ENCODE measurements around the gene GNAQ.

The GNAQ gene

DNA sequence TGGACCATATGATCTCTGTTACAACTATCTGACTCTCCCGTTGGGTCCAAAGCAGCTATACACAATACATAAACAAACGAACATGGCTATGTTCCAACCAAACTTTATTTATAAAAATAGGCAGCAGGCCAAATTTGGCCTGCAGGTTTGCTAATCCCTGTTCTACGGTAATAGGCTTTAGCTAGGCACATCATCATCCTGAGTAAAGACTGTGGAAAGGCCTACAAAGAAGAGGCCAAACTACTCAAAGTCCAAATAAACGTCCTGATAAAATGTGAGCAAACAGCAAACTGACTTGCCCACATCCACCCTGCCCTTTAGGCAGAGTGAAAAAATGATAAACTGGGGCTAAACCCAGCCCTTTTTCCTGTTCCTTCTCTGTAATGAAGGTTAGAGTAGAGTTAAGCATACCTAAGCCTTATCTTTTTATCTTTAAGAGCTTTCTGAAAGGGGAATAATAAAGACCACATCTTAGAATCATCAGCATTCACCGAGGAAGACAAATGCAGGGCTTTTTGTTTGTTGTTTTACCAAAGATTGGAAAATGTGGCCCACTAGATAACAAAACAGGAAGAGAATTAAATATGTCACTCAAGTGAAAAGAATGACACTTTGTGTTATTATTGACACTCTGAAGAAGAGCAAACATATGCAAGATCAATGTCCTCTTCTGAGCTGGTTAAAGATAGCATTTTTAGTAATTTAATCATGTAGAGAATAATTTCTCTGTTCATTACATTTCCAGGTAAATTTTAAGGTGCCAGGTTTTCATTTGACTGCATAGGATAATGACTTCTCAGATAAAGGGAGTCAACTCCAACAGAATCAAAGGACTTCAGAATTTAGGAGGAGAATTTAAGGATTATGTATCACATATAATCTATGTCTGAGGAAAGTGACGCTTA, 223.5 kb downstream of the GNAQ start:
- no peak for DNase-seq

DNA sequence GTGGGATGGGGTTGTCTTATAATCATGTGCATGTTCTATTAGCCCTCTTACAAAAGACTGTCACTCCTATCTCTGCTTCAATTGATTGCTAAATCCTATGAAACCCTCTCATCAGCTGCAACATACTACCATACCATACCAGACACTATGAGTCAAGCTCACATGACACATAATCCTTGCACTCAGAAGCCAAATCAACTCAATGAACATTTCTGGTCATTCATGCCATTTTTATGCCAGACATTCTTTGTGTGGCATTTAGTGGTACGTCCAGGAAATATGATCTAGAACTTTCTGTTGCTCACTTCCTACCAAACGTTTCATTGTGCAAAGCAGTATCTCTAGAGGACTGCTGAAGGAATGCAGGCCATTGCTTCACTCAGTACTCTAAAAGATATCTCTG, 224.3 kb downstream of the GNAQ start:
- peak; percentile 71 to 92 for DNase-seq

DNA sequence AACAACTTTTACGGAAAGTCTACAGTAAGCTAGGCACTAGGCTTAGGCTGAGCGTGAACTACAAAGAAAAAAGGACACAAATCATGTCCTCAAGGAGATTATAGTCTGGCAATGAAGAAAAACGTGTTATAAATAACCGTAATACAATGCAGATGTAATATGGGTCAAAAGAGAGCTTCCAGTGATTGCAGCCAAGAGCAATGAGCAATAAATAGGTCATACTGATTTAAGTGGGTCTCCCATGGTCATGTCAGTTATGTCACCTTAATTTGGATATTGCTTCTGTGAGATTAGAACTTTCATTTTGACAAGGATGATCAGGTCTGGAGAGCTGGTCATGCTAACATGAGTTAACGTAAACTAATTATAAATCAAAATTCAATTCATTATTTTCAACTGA, 224.9 kb downstream of the GNAQ start:
- no peak for DNase-seq

DNA sequence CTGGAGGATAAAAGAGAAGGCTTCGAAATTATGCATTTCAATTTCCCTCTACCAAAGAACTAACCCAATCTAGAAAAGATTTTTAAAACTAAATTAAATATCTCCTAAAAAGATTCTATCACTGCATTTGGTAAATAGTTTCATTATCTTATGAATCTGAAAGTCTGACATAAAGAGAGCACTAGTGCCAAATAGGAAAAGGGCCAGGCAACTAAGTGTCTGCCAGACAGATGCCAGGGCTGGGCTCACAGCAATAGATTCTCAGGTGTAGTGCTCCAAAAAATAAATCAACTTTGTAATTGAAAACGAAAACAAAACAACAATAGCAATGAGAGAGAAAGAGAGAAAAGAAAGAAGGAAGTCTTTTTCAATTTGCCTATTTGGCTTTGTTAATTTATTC, 225.8 kb downstream of the GNAQ start:
- DNase-seq, result no peak

DNA sequence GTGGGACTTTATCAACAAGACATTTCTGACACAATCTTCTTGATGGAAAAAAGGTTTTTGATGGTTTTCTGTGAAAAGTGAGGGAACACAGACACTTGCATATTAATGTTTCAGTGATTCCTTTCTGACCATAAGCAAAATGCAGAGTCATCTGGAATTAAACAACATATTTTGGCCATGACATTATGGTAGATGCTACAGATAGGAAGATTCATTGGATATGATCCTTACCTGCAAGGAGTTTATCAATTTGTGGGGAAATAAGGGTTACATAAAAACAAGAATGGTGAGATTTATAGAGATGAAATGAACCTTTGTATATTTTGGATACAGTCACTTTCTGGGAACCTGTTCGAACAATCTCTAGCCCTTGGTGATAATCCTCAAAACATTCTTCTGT, 228.2 kb downstream of the GNAQ start:
- no peak for DNase-seq

DNA sequence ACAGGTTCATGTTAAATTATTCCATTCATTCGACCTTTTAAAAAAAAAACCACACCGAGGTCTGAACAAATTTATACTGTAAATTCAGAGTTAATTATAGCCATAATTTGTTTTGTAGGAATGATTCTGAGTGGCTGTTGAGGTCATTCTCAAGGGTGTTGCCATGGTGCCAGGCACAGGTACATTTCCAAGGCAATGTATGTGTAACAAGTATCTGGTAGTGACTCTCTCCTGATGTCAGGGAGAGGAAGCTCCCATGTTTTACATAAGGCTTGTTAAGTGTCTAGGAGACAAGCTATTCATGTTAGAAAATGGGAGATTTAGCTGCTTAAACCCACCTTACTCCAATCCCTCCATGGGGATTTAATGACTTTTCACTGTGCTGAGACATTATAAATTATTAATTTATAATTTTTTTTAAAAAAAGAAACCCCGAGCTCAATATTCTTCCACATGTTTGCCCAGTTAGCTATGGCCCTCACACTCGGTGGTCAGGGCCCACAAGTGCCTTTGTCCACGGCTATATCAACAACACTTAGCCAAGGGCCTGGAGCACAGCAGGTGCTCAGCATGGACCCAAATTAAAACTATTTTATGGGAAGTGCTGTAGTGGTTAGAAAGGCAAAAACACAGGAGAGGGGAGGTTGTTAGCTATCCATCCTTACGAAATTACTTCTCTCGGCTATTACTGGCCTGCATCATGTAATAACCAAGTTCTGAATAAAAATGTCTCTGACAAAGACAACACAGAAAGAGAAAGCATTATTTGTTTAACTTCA, 228.9 kb downstream of the GNAQ start:
- no peak for DNase-seq

DNA sequence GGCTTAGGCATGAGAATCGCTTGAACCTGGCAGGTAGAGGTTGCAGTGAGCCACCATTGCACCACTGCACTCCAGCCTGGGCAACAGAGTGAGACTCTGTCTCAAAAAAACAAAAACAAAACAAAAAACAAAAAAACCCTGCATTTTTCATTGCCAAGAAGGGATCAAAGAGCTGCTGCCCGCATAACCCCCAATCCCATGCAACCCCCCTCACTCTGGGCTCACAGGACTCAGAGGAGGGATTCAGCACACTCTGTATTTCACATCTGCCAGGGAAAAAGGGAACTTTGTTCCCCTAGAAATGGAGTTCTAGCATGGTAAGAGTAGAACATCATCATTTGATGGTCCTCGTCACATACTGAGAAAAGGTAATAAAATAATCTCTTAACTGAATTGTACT, 229.5 kb downstream of the GNAQ start:
- DNase-seq, result no peak

DNA sequence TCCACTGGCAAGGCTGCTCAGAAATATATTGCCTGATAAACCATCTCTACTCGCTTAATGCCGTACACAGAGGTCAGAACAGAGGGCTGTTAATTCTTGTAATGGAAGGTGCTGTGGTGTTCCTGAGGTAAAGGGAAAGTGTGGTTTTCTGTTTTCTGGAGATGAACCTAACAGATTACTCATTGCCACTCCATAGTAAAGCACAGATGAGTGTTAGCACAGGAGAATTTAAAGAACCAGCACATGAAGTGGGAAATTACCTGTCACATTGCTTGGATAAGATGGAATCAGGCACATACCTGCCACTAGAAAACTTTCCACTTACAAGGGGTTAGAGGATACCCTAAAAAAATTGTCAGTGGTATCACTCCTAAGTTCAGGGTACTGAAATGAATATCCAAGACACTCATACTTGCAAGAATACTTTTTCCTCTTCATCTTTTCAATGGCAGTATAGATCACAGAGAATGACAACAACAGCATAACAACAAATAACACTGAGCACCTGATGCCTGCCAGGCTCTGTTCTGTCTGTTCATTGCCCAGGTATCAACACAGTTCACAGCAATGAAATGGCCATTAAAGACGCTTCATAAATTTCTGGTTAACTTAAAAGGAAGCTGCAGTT, 230.6 kb downstream of the GNAQ start:
- no peak for DNase-seq

DNA sequence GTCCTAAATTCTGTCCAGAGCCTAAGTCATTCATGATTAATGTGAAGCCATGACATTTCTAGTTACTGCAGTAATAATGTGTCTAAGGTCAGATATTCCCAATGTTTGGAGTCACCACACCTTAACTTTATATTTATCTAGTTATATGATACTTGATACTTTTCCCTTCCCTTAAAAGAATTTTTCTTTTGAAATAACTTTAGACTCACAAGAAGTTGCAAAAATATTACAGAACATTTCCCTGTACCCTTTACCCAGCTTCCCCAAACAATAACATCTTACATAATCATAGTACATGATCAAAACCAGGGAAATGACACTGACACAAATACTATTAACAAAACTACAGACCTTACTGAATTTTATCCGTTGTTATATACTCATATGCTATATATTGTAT, 233.5 kb downstream of the GNAQ start:
- peak; percentile 54 to 55 for DNase-seq

DNA sequence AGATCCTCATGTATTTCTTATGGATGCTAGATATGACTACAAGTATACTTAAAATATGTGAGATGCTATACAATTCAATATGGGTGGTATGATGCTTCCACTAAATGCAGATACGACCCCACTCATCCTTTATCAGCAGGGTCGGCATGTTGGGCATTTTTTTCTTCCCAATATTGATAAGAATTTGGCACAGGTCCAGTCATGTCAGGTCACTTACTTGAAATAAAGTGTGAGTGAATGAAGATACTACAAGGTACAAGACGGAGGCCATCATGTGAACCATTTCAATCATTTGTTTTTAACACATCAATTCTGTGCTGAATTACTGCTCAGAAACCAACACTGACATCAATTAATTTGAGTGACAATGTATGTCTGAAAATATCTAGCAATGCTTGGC, 236.6 kb downstream of the GNAQ start:
- DNase-seq, result no peak

DNA sequence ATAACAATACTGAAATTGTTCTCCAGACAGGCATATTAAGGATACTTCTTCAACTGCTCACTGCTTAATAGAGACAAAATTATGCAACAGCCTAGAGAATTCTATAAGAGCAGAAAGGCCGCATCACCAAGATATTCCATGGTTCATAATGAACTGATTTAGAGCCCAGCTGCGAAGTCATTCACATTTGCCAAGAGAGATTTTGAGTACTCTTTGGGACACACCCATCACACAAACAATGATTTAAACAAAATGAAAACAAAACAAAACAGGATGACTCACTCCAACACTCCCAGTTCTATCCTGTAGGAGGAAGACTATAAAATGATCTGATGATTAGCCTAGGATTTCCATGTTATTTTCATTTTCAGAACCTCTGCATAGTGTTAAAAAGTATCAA, 237.8 kb downstream of the GNAQ start:
- DNase-seq, result peak; percentile 47 to 61

DNA sequence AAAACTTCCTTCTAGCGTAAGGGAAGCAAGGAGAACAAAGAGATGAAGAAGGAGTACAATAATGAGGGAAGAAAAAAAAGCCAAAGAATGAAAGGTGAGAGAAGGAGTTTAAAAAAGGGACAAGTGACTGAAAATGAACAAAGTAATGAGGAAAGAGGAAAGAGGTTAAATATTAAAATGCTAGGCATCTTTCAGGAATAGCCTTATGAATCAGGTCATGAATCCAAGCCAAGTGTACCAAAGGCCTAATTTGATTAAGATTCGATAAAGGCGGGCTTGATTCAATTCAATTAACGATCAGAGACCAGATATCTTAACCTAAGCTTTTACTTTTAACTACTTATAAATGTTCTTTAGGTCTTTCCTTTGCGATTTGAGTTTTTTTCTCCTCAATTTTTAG, 241.7 kb downstream of the GNAQ start:
- no peak for DNase-seq

DNA sequence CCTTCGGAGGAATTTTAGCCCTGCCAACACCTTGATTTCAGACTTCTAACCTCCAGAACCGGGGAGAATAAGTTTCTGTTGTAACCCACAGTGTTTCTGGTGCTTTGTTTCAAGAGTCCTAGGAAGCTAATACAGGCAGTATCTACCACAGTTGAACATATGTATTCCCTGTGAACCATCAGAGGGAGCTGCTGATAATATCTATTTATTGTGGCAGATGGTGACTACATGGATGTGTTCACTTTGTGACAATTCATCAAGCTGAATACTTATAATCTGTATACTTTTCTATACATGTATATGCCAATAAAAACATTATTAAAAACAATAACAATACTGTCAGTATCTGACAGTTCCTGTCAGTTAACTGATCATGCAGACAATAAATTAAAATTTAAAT, 246.3 kb downstream of the GNAQ start:
- no peak for DNase-seq

DNA sequence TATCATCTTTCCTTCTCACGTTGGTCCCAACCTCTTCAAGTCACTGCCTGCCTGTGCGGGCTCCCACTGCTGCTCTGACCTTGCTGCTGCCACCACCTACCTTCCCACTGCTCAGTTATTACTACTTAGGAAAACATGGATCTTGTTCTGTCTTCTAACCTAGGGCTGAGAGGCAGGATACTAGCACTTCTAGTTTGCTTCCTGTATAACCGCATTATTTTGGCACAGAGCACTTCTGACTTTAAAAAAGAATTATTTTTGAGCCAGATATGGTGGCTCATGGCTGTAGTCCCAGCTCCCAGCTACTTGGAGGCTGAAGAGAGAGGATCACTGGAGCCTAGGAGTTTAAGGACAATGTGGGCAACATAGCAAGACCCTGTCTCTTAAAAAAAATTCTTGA, 248.1 kb downstream of the GNAQ start:
- DNase-seq, result no peak

DNA sequence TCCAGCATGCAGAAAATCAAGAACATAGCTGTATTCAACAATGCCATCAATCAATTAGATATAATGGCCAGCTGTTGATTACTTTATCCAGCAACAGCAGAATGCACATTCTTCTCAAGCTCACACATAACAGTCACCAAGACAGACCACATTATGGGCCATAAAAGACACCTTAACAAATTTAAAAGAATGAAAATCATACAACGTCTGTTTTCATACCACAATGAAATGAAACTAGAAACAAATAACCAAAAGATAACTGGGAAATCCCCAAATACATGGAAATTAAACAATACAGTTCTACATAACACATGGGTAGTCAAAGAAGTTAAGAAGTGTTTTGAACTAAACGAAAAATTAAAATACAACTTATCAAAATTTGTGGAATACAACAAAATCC, 252.6 kb downstream of the GNAQ start:
- no peak for DNase-seq

DNA sequence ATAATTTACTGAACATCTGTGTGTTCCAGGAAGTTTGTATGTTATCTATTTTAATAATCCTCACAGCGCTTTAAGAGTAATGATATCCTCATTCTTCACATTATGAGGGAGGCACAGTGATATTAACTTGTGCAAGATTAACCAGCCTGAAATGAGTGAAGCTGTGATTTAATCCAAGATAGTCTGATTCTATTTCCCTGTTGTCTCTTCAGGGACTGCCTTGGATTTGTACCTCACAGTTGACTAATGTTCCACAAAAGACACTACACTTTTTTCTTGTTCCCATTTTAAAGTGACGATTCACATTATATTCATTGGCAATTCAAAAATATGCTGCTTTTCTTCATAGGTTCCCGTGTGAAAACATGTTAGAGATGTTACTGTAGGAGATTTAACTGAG, 258.2 kb downstream of the GNAQ start:
- DNase-seq, result peak; percentile 25 to 65

DNA sequence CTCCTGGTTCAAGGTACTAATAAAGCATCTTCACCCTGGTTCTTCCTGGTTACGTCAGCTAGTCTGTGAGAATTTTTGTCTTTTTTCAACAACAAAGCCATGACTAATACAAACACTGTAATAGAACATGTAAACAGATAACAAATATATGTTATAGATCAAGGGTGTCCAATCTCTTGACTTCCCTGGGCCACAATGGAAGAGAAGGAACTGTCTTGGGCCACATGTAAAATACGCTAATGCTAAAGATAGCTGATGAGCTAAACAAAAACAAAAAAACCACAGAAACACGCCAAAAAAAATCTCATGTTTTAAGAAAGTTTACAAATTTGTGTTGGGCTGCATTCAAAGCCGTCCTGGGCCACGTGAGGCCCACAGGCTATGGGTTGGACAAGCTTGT, 259.0 kb downstream of the GNAQ start:
- no peak for DNase-seq

DNA sequence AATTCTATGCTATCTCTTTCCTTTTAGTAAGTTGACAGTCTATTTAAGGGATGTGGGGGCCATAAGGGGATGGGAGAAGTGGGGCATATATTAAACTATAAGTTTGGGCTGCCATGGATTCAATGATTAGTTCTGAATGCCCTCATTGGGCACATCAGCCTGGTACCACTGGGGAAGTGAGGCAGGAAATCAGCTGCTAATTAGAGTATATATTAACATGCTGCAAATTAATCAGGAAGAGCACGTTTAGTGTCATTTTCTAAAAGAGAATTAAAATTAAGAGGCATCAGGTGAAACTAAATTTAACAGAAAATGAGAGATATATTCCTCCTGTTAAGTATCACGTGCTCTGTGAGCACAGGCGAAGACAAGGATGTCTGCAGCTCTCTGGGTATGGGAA, 260.4 kb downstream of the GNAQ start:
- DNase-seq, result no peak

DNA sequence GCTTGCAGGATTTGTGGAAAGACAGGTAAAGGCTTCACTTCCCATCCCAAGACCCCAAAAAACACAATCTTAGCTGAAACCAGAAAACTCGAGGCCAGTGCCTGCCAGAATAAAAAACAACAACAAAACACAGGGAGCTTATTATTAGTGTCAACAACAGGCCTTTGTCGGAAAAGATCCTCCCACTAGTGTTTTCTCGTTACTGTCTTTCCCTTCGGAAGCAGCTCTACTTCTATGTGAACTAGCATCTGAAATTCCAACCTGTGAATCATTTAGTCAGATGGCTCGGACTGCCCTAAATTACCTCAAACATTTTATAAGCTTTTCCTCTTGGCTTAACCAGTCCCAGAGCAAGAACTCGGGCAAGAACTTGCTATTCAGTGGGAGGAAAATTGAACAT, 261.3 kb downstream of the GNAQ start:
- no peak for DNase-seq

DNA sequence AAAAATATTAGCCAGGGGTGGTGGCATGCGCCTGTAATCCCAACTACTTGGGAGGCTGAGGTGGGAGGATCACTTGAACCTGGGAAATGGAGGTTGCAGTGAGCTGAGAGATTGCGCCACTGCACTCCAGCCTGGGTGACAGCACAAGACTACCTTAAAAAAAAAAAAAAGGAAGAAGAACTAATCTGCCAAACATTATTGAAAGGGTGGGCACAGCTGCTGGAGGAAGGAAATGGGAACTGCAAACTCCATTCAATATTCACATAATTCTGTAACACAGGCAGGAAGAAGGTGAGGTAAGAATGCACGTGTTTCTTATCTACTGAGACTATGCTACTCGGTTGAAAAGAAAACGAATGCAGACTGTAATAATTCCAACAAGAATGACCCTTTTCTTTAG, 262.4 kb downstream of the GNAQ start:
- DNase-seq, result peak in 1 of 2 donors; percentile 42

DNA sequence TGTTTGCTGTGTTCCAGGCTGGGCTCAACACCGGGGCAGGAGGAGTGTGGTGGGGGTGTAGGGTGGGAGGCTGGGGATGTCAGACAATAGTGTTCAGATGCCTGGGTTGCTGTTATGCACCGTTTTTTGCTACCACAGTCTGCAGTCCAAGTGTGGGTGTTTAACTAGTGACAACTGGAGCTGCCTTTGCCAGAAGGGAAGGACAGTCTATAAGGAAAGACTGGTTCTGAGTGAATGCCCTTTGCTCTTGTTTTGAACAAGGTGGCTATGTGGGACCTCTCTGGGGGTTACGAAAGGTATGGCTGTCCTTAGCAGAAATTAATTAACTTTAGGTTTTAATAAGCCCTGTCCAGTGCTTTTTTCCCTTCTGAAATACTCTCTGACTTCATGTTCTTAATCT, 265.0 kb downstream of the GNAQ start:
- no peak for DNase-seq

DNA sequence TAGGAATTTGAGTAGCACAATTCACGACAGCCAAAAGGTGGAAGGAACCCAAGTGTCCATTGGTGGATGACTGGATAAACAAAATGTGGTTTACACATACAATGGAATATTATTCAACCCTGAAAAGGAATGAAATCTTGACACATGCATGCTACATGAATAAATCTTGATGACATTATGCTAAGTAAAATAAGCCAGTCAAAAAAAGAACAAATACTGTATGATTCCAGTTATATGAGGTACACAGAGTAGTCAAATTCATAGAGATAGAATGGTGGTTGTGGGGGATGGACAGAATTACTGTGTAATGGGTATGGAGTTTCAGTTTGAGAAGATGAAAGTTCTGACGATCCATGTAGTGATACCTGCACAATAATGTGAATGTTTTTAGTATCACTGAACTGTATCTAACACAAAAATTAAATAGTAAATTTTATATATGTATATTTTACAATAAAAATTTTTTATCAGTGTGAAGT, 265.8 kb downstream of the GNAQ start:
- DNase-seq, result no peak

DNA sequence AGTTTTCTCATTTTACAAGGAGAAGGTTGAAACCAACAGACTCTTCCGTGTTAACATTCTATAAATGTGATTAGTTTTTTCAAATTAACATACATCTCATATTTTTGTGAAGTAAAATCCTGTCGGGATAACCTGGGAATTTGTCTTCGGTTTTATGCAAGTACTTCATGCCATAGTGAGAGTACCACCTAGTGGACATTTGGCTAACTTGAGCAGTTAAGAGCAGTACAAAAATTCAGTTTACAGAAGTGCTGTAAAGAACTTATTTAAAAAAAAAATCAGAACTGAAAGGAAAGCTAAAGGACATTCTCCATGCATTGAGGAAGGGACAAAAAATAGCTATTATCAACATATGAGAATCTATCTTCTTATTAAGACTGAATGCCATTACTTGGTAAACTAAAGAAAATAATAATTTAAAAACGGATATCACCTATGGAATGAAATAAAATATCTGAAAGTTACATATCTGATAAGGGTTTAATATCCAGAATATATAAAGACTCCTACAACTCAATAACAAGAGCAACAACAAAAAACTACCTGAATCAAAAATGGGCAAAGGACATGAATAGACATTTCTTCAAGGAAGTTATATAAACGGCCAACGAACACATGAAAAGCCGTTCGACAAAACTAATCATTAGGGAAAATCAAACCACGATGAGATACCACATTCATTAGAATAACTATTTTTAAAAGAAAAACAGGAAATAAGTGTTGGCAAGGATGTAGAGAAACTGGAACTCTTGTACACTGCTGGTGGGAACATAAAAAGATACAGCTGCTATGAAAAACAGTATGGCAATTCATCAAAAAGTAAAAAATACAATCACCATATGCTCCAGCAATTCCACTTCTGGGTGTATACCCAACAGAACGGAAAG, 266.5 kb downstream of the GNAQ start:
- peak; percentile 34 to 43 for DNase-seq

All from inflammatory macrophage treated with lipopolysaccharide for 1 hour (primary cell).